Right lobe of liver (tissue), 6 donors: ENCODE measurements around the gene ESRRB. TPM values are rescaled to one million over a fixed set of nuclear protein-coding genes. Genes with fewer than 3 reads are reported as not detected.
A peak's percentile ranks its signal among the peaks of the same experiment; 100 is the strongest.

Source experiments
- ATAC-seq, 4 donors: fragments of 200-7000 bp; cut with Tn5 transposase; one replicate each; pipeline ENCODE4 v1.9.1; 2020; ENCODE audit warnings: mild to moderate bottlenecking in 4 of 4, moderate library complexity in 4 of 4
- DNase-seq, 3 donors: peaks; one replicate each; pipeline ENCODE4 v3.0.0-alpha.2; 2020
- H3K27ac ChIP-seq, 3 donors: fragments of 200-600 bp; one replicate each; pipeline ENCODE4 v1.8.0; 2022
- H3K27me3 ChIP-seq, 2 donors: fragments of 200-600 bp; one replicate each; pipeline ENCODE4 v1.8.0; 2022
- H3K36me3 ChIP-seq, 4 donors: fragments of 200-600 bp; sonication (generic) in 1 of 4; one replicate each; pipeline versions ENCODE4 v1.5.1 to v1.8.0; 2017 to 2022; ENCODE audit warnings: control low read depth in 1 of 4
- H3K4me1 ChIP-seq, 4 donors: fragments of 200-600 bp; sonication (generic) in 1 of 4; one replicate each; pipeline versions ENCODE4 v1.5.1 to v1.8.0; 2017 to 2022; ENCODE audit warnings: control low read depth in 1 of 4
- H3K4me3 ChIP-seq, 3 donors: fragments of 200-600 bp; one replicate each; pipeline ENCODE4 v1.8.0; 2022
- H3K9me3 ChIP-seq, 4 donors: fragments of 200-600 bp; sonication (generic) in 1 of 4; one replicate each; pipeline versions ENCODE4 v1.5.1 to v1.8.0; 2017 to 2022; ENCODE audit warnings: control low read depth in 1 of 4
- POLR2A ChIP-seq: fragments of 450-650 bp; IDR thresholded peaks from one replicate; pipeline ENCODE4 v1.6.1; 2017; ENCODE audit warnings: antibody characterized with exemption, mild to moderate bottlenecking
- WGBS: methylation state at CpG from one replicate; pipeline ENCODE4 v1.1.6; 2018; ENCODE audit warnings: low coverage, low lambda C conversion rate; ENCODE audit not compliant: insufficient coverage; ENCODE audit errors: missing lambda C conversion rate; 5-methylcytosine and 5-hydroxymethylcytosine counted together
- intact Hi-C, 2 donors: fragments of 100-400 bp; cut with DNase I; formaldehyde crosslinking; loops; one replicate each; pipeline versions ENCODE4 v1.11.2 to v1.14.1; 2022
- total RNA-seq, 6 experiments: library from RNA; depleted of rRNA in 2 of 6; stranded (reverse); fragments of >200 nt in 2 of 6; fragmentation: NEBNext Ultra II Directional in 3 of 6; extraction: Animal tissue kit (Norgen Biotek cat#: 25700) in 3 of 6; gene quantifications; one replicate each; pipeline versions ENCODE4 v1.1.0 to v1.2.4, GENCODE V29; 2016 to 2023
- TF ChIP-seq, protein P1 (sequence below), 4 donors: fragments of 200-600 bp in 3 of 4; fragments of 450-650 bp in 1 of 4; IDR thresholded peaks; one replicate each; pipeline versions ENCODE4 v1.5.1 to v1.8.0; 2016 to 2022; ENCODE audit warnings: antibody characterized with exemption in 4 of 4, mild to moderate bottlenecking in 2 of 4
- donor health status: DM: no; HTN: yes; CAD: no.
- donor health status: DM: no; HTN: no; CAD: no.
- donor health status: DM: no; HTN: no; CAD: no.
- donor health status: DM: no; HTN: yes; CAD: no.
- donor health status: DM: no; HTN: yes; CAD: no.

Gene ESRRB
- total RNA-seq, 6 experiments from 2014 or later, result 0.16 to 0.26 (median 0.17) TPM; not detected in 3

DNA sequence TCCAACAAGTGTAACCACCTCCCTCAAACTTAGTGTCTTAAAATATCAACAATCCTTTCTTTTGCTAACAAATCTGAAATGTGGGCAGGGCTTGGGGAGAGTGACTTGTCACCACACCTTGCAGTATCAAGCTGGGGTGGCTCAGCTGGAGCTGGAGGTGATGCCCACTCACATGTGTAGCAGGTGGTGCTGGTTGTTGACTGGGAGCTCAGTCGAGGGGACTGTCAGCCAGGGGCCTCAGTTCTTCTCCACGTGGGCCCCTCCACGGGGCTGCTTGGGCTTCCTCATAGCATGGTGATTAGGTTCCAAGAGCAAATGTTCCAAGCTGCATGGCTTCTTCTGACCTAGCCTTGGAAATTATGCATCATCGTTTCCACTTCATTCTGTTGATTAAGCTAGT, 32.6 kb upstream of the ESRRB start:
- ATAC-seq (no peak), DNase-seq (no peak)
- no peaks in the 10 kb centered on the region for H3K9me3 ChIP-seq
- no peak for TF ChIP-seq POLR2A
- TF ChIP-seq, protein P1, sequence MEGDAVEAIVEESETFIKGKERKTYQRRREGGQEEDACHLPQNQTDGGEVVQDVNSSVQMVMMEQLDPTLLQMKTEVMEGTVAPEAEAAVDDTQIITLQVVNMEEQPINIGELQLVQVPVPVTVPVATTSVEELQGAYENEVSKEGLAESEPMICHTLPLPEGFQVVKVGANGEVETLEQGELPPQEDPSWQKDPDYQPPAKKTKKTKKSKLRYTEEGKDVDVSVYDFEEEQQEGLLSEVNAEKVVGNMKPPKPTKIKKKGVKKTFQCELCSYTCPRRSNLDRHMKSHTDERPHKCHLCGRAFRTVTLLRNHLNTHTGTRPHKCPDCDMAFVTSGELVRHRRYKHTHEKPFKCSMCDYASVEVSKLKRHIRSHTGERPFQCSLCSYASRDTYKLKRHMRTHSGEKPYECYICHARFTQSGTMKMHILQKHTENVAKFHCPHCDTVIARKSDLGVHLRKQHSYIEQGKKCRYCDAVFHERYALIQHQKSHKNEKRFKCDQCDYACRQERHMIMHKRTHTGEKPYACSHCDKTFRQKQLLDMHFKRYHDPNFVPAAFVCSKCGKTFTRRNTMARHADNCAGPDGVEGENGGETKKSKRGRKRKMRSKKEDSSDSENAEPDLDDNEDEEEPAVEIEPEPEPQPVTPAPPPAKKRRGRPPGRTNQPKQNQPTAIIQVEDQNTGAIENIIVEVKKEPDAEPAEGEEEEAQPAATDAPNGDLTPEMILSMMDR (IDR thresholded peaks at IDR 0.05), result no peak
- intact Hi-C loops, result no loop called here
- H3K27me3 ChIP-seq, result no peaks in the 10 kb centered on the region
- H3K4me1 ChIP-seq, result no peaks in the 10 kb centered on the region
- 69% methylated on average over 2 of the region's 4 CpGs for WGBS
- H3K4me3 ChIP-seq, result no peak overlapping the region
- no peaks in the 10 kb centered on the region for H3K36me3 ChIP-seq
- H3K27ac ChIP-seq, result no peak overlapping the region

DNA sequence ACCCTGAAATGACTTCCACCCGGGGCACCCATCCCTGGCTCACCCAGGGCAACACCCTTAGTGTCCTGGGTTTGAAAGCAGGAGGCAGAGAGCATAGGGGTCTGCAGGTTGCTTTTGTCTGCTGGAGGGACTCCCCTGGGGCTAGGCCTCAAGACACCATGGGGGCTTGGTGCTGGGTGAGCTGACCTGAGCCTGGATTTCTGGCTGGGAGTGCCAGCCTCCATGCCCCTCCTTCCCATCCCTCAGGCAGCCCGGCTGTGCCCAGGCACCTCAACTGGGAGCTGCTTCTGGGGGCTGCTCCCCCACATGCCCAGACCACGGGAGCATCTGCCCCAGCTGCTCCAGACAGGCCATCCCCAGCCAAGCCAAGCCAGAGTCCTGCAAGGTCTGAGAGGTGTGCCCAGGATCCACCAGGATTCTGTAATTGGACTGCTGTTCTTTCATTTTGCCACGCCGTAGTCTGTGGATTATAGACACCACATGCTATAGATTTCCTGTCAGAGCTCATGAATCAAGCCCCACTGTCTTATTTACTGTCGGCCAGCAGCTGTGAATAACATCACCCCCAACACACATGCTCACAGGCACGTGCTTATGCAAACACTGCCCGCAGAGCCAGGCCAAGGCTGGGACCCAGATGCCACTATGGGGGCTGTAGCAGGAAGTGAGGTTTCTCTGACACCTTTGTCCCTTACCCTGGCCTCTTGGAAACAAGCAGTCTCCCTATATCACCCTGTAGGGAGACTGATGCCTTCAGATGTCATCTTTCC, 29.4 kb upstream of the ESRRB start:
- Histone ChIP-seq H3K4me3 (no peak overlapping the region), H3K27me3 (no peaks in the 10 kb centered on the region), H3K36me3 (no peaks in the 10 kb centered on the region), H3K9me3 (no peaks in the 10 kb centered on the region), H3K27ac (no peak overlapping the region), H3K4me1 (no peaks in the 10 kb centered on the region)
- DNase-seq (no peak), ATAC-seq (no peak)
- TF ChIP-seq POLR2A, result no peak
- TF ChIP-seq, protein P1 (IDR thresholded peaks at IDR 0.05), result no peak
- intact Hi-C loops, result no loop called here
- 50% methylated on average over 2 of the region's 8 CpGs for WGBS

DNA sequence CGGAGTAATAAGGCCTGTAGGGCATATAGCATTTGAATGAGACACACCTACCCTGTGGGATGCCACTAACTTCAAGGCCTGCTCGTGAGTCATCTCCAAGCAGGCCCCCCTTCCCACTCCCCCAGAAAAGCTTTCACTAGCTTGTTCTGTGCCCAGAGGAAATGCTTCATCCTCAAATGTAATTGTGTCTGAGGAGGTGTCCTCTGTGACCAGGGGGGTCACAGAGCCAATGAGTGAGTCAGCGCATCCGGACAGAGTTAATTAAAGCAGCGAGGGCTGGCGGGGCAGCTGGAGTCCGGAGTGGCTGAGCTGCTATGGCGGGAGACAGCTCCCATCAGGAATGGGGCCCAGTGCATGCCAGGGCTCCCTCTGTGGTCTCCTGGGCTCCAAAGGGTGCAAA, 27.0 kb upstream of the ESRRB start:
- Histone ChIP-seq H3K27ac (no peak overlapping the region), H3K4me1 (peaks cover 0 to 7% (median 0%) of the 10 kb centered on the region in 4 donors), H3K27me3 (no peaks in the 10 kb centered on the region), H3K36me3 (no peaks in the 10 kb centered on the region), H3K4me3 (no peak overlapping the region), H3K9me3 (no peaks in the 10 kb centered on the region)
- peak in 1 of 3 donors; percentile 39 for DNase-seq
- no peak for TF ChIP-seq POLR2A
- TF ChIP-seq, protein P1 (IDR thresholded peaks at IDR 0.05), result no peak
- ATAC-seq, result peak; percentile 41 to 82 (median 64)
- 53% methylated on average over 8 of the region's 8 CpGs for WGBS
- intact Hi-C loops, result no loop called here

DNA sequence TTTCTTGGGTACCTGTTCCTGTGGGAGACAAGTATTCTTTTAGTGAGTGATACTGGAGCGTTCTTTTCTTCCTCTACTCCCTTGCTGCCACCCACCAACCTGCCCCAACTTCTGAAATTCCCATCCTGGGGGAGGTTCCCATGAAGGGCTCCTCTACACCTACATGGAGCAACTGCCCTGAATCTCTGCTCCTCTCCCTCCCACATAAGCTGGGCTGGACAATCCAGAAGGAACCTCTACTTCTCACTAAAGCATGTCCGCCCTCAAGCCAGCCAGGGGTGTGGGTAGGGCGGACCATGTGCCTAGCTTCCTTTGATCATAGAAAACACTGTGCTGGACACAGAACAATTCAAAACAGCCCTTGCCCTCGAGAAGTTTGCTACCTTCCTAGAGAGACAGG, 25.9 kb upstream of the ESRRB start:
- intact Hi-C loops, result loop anchor here (10.0 kb wide), 1 partner anchor 295 kb away; no protein-coding TSS in a partner anchor
- H3K27me3 ChIP-seq, result no peaks in the 10 kb centered on the region
- H3K4me3 ChIP-seq, result no peak overlapping the region
- peaks cover 0 to 7% (median 0%) of the 10 kb centered on the region in 4 donors for H3K4me1 ChIP-seq
- WGBS, result 43% methylated on average over 4 of the region's 4 CpGs
- DNase-seq (no peak), ATAC-seq (no peak)
- no peaks in the 10 kb centered on the region for H3K9me3 ChIP-seq
- TF ChIP-seq POLR2A, result no peak
- TF ChIP-seq, protein P1 (IDR thresholded peaks at IDR 0.05), result no peak
- H3K36me3 ChIP-seq, result no peaks in the 10 kb centered on the region
- H3K27ac ChIP-seq, result no peak overlapping the region
